HepG2 (cell line): ENCODE measurements around the gene PLA2G4B. TPM values are rescaled to one million over a fixed set of nuclear protein-coding genes. Genes with fewer than 3 reads are reported as not detected.

Experiments used
- ATAC-seq: fragments of 200-7000 bp; cut with Tn5 transposase; 3 replicates; pipeline ENCODE4 v1.9.1; 2020; ENCODE audit warnings: mild to moderate bottlenecking, moderate library complexity
- BruUV-seq: library from RNA; stranded (reverse); fragments of 400-500 nt; replicated peaks from 2 replicates; lab custom pipeline; 2021; lab: Mats Ljungman, UMichigan
- CTCF ChIA-PET: fragments of 300-600 bp; formaldehyde crosslinking; extraction: SDS; loops from one replicate; lab custom pipeline; 2021; ENCODE audit warnings: low total read pairs, inconsistent platforms, low intra/inter-chr PET ratio; lab: Yijun Ruan, JAX
- POLR2A ChIA-PET: fragments of 350-600 bp; sonication (Branson Sonifier 250); formaldehyde crosslinking; loops from one replicate; lab custom pipeline; 2020; ENCODE audit warnings: antibody characterized with exemption, inconsistent platforms; lab: Yijun Ruan, JAX
- DNase-seq: peaks from one replicate; pipeline ENCODE4 v3.0.0-alpha.2; 2015; ENCODE audit warnings: low spot score
- FAIRE-seq: peaks from 3 replicates; lab custom pipeline; 2011; peaks lifted over from hg19 to GRCh38; lab: Jason Lieb, UNC
- H2AFZ ChIP-seq: one replicate; pipeline ENCODE4 v1.6.1; 2011; ENCODE audit warnings: low read length, inconsistent platforms
- H3K27ac ChIP-seq: fragments of 300-600 bp; 3 replicates; pipeline ENCODE4 v1.8.0; 2011; ENCODE audit warnings: mixed run types, mild to moderate bottlenecking, mixed read lengths, low read length, inconsistent platforms; ENCODE audit not compliant: insufficient read depth; ENCODE audit errors: extremely low read length
- H3K27me3 ChIP-seq, 2 experiments: fragments of 200-600 bp in 1 of 2; 2 replicates in 1 of 2; 3 replicates in 1 of 2; pipeline versions ENCODE4 v1.6.0 to v1.8.0; 2011; ENCODE audit warnings: low read length in 2 of 2, mild to moderate bottlenecking in 2 of 2, moderate library complexity in 2 of 2, inconsistent platforms in 1 of 2; ENCODE audit not compliant: insufficient read depth in 2 of 2, control insufficient read depth in 1 of 2
- H3K36me3 ChIP-seq, 2 experiments: fragments of 200-600 bp in 1 of 2; replicated peaks in 1 of 2; 2 replicates in 1 of 2; 3 replicates in 1 of 2; pipeline versions ENCODE4 v1.5.1 to v1.8.0; 2011; ENCODE audit warnings: low read length in 2 of 2, inconsistent platforms in 1 of 2; ENCODE audit not compliant: insufficient read depth in 2 of 2, control insufficient read depth in 1 of 2
- H3K4me1 ChIP-seq: 2 replicates; pipeline ENCODE4 v1.5.1; 2012; ENCODE audit warnings: low read length, inconsistent platforms; ENCODE audit not compliant: insufficient read depth
- H3K4me2 ChIP-seq: 2 replicates; pipeline ENCODE4 v1.6.0; 2011; ENCODE audit warnings: low read depth, low read length, inconsistent platforms
- H3K4me3 ChIP-seq, 3 experiments: fragments of 200-600 bp in 1 of 3; sonication (generic), shearing (Covaris generic) in 1 of 3; replicated peaks in 1 of 3; 2 replicates each; pipeline ENCODE4 v1.5.1; 2011 to 2016; ENCODE audit warnings: low read length in 3 of 3, inconsistent platforms in 2 of 3, low read depth in 2 of 3, mild to moderate bottlenecking in 2 of 3, control low read depth in 1 of 3, mixed read lengths in 1 of 3; ENCODE audit not compliant: insufficient read depth in 1 of 3
- H3K79me2 ChIP-seq: one replicate; pipeline ENCODE4 v1.6.1; 2011; ENCODE audit warnings: low read length, inconsistent platforms; ENCODE audit not compliant: insufficient read depth
- H3K9ac ChIP-seq: 2 replicates; pipeline ENCODE4 v1.6.0; 2011; ENCODE audit warnings: mild to moderate bottlenecking, low read depth, low read length, inconsistent platforms; ENCODE audit not compliant: insufficient read depth
- H3K9me3 ChIP-seq: 2 replicates; pipeline ENCODE4 v1.5.1; 2012; ENCODE audit warnings: mild to moderate bottlenecking, low read length
- H4K20me1 ChIP-seq: 2 replicates; pipeline ENCODE4 v1.6.0; 2011; ENCODE audit warnings: inconsistent platforms, mild to moderate bottlenecking, low read length, moderate library complexity; ENCODE audit not compliant: insufficient read depth
- ESRRA ChIP-seq: sonication (generic); formaldehyde crosslinking; IDR thresholded peaks from 2 replicates; pipeline ENCODE4 v1.5.1; 2020; ENCODE audit warnings: mild to moderate bottlenecking, low read depth, missing genetic modification reagents
- HDAC1 ChIP-seq: sonication (generic); formaldehyde crosslinking; IDR thresholded peaks from 2 replicates; pipeline ENCODE4 v1.5.1; 2020; ENCODE audit warnings: mild to moderate bottlenecking, missing genetic modification reagents
- HMGA1 ChIP-seq: sonication (generic); formaldehyde crosslinking; conservative IDR thresholded peaks from 2 replicates; pipeline ENCODE4 v1.4.0; 2020; ENCODE audit warnings: missing genetic modification reagents
- NAIF1 ChIP-seq: sonication (generic); formaldehyde crosslinking; IDR thresholded peaks from 2 replicates; pipeline ENCODE4 v1.5.0; 2020; ENCODE audit warnings: mild to moderate bottlenecking, missing genetic modification reagents, borderline replicate concordance
- RNF2 ChIP-seq: fragments of 450-650 bp; conservative IDR thresholded peaks from 2 replicates; pipeline ENCODE4 v1.6.1; 2016; ENCODE audit warnings: low read depth
- ZBTB1 ChIP-seq: sonication (generic); formaldehyde crosslinking; IDR thresholded peaks from 2 replicates; pipeline ENCODE4 v1.4.0; 2020; ENCODE audit warnings: missing genetic modification reagents, borderline replicate concordance
- ZFP82 ChIP-seq: sonication (generic); formaldehyde crosslinking; IDR thresholded peaks from 2 replicates; pipeline ENCODE4 v1.5.1; 2020; ENCODE audit warnings: mild to moderate bottlenecking, missing genetic modification reagents, borderline replicate concordance
- ZNF468 ChIP-seq: sonication (generic); formaldehyde crosslinking; IDR thresholded peaks from 2 replicates; pipeline ENCODE4 v1.8.0; 2022; ENCODE audit warnings: mild to moderate bottlenecking, moderate library complexity, missing genetic modification reagents
- ZNF577 ChIP-seq: sonication (generic); formaldehyde crosslinking; IDR thresholded peaks from 2 replicates; pipeline ENCODE4 v1.4.0; 2020; ENCODE audit warnings: mild to moderate bottlenecking, low read depth, missing genetic modification reagents, borderline replicate concordance
- ZNF614 ChIP-seq: IDR thresholded peaks from 2 replicates; pipeline ENCODE4 v1.6.1; 2018; ENCODE audit warnings: missing biosample characterization, missing genetic modification reagents, inconsistent platforms, borderline replicate concordance
- ZNF761 ChIP-seq: sonication (generic); formaldehyde crosslinking; conservative IDR thresholded peaks from 2 replicates; pipeline ENCODE4 v1.4.0; 2020; ENCODE audit warnings: mild to moderate bottlenecking, missing genetic modification reagents
- WGBS: methylation state at CpG from one replicate; pipeline ENCODE4 v1.1.6; 2017; ENCODE audit warnings: low lambda C conversion rate; 5-methylcytosine and 5-hydroxymethylcytosine counted together
- in situ Hi-C: cut with HindIII; loops from 2 replicates; pipeline ENCODE4 v1.10.0; 2017; ENCODE audit warnings: low pct_unique_long_range_greater_than_20kb; ENCODE audit not compliant: extremely low pct_ligation_motif_present
- intact Hi-C: fragments of 100-400 bp; cut with micrococcal nuclease; formaldehyde crosslinking; loops from one replicate; pipeline ENCODE4 v1.10.0; 2022; ENCODE audit not compliant: unreplicated experiment
- polyA plus RNA-seq, 8 experiments: library from polyadenylated mRNA; depleted of rRNA in 3 of 8; stranded (reverse) in 7 of 8; unstranded in 1 of 8; fragments of >200 nt; fragmentation: Illumina TruSeq in 4 of 8; extraction: Trizol in 4 of 8; gene quantifications; 2 replicates each; pipeline versions ENCODE4 v1.2.1 to v1.2.3, GENCODE V29; 2011 to 2016; ENCODE audit warnings: low read depth in 4 of 8, missing spikeins in 1 of 8, mixed read lengths in 1 of 8; ENCODE audit not compliant: insufficient read depth in 1 of 8
- total RNA-seq, 5 experiments: library from RNA; depleted of rRNA; stranded (reverse); fragments of >200 nt; fragmentation: Illumina TruSeq; extraction: Trizol; gene quantifications; 2 replicates each; pipeline ENCODE4 v1.2.3, GENCODE V29; 2016; ENCODE audit warnings: low read depth in 1 of 5
- TF ChIP-seq, protein P1 (sequence below): sonication (generic); formaldehyde crosslinking; IDR thresholded peaks from 2 replicates; pipeline ENCODE4 v1.4.0; 2020; ENCODE audit warnings: missing genetic modification reagents, low read depth, mild to moderate bottlenecking, borderline replicate concordance

The PLA2G4B gene
- total and polyA plus RNA-seq, 2 of the 13 experiments (the other 11 are each of a cell fraction or from before 2014, with no cell fraction given): 5.1 to 8.0 TPM

- ChIA-PET CTCF (no interaction called here), POLR2A (no interaction called here)
- in situ Hi-C loops: no loop called here
- 93% methylated on average over 15 of the region's 19 CpGs for WGBS
- H3K9me3 ChIP-seq: no peaks in the 10 kb centered on the region
- H3K27me3 ChIP-seq: no peaks in the 10 kb centered on the region; a peak in 1 of 5 replicates
- FAIRE-seq: no peak
- no peak overlapping the region for H3K27ac ChIP-seq
- no peak for DNase-seq
- BruUV-seq: no TSS peak
- H3K36me3 ChIP-seq: peaks cover 0 to 4% of the 10 kb centered on the region in 2 experiments; a peak in 4 of 5 replicates
- TF ChIP-seq ZNF468 (CRISPR knock-in tag) (no peak), RNF2 (no peak), HDAC1 (CRISPR knock-in tag) (no peak), ZNF761 (CRISPR knock-in tag) (no peak), HMGA1 (CRISPR knock-in tag) (no peak), ZBTB1 (CRISPR knock-in tag) (no peak), ZFP82 (CRISPR knock-in tag) (no peak), ZNF577 (CRISPR knock-in tag) (no peak), ESRRA (CRISPR knock-in tag) (no peak), NAIF1 (CRISPR knock-in tag) (no peak), ZNF614 (CRISPR knock-in tag) (no peak)
- TF ChIP-seq, protein P1, sequence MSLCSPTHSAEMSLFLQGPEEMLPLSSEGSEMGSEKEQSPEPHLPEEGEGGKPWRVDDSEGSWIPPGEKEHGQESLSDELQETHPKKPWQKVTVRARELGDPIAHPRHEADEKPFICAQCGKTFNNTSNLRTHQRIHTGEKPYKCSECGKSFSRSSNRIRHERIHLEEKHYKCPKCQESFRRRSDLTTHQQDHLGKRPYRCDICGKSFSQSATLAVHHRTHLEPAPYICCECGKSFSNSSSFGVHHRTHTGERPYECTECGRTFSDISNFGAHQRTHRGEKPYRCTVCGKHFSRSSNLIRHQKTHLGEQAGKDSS (CRISPR knock-in tag): no peak
- no peaks in the 10 kb centered on the region for H3K79me2 ChIP-seq
- no peak overlapping the region for H2AFZ ChIP-seq
- H4K20me1 ChIP-seq: no peaks in the 10 kb centered on the region
- no peak for ATAC-seq
- peaks cover 9% of the 10 kb centered on the region for H3K4me1 ChIP-seq
- intact Hi-C loops: no loop called here
- no peak overlapping the region for H3K9ac ChIP-seq
- H3K4me2 ChIP-seq: no peak overlapping the region
- no peak overlapping the region for H3K4me3 ChIP-seq
These were observed 14.4 kb upstream of the PLA2G4B start for GRCh38 chr15:41824062-41824745.
